ENCODE results near the gene BLOC1S3. TPM values are rescaled to one million over a fixed set of nuclear protein-coding genes. Genes with fewer than 3 reads are reported as not detected.

BLOC1S3 gene
- total and polyA plus RNA-seq, 2 of the 13 experiments (the other 11 are each of a cell fraction or from before 2014, with no cell fraction given): 4.3 to 4.8 TPM

DNA sequence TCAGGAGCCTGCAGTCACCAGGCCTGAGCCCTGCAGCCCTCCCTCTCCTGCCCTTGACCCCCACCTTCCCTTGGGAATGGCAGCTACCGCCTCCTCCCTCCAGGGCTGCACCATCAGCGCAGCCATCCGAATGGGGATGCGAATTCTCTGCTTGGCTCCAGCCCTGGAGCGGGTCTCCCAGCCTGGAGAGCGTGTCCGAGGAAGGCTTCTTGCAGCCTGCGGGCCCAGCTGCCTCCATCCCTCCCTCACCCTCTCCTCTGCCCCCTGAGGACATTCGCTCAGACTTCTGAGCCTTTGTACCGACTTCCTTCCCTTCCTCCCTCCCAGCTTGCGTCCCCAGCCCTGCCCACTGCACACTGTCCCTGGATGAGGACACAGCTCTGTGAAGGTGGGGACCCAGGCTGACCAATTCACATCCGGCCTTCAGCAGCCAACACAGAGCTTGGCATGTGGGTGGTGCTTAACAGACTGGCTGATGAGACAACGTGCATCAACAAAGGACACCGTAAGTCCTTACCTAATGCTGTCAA is 11.8 kb upstream of the BLOC1S3 start (continued):
- TF ChIP-seq MED1 (CRISPR knock-in tag; IDR thresholded peaks at IDR 0.05) (peak; percentile 47; the same call in 1 of the 2 replicates), POLR2AphosphoS2 (IDR thresholded peaks at IDR 0.05; ENCODE audit: low read depth, low read length) (no peak), CBX1 (IDR thresholded peaks at IDR 0.05; ENCODE audit: low read depth) (no peak), MLLT10 (CRISPR knock-in tag; IDR thresholded peaks at IDR 0.05) (no peak), TCF7 (IDR thresholded peaks at IDR 0.05; ENCODE audit: low read depth) (no peak), SIN3B (IDR thresholded peaks at IDR 0.05; ENCODE audit: low read length) (no peak), LCORL (IDR thresholded peaks at IDR 0.05) (no peak), LCORL (CRISPR knock-in tag; IDR thresholded peaks at IDR 0.05) (no peak), FOXO1 (CRISPR knock-in tag; IDR thresholded peaks at IDR 0.05) (no peak), SRY (CRISPR knock-in tag; IDR thresholded peaks at IDR 0.05) (no peak), NFRKB (IDR thresholded peaks at IDR 0.05) (no peak), ARNT (IDR thresholded peaks at IDR 0.05) (no peak), ZNF232 (CRISPR knock-in tag; IDR thresholded peaks at IDR 0.05; ENCODE audit: borderline replicate concordance) (no peak), ZNF891 (CRISPR knock-in tag; IDR thresholded peaks at IDR 0.05) (no peak), NCOA2 (CRISPR knock-in tag; IDR thresholded peaks at IDR 0.05) (no peak), ZMYM3 (CRISPR knock-in tag; IDR thresholded peaks at IDR 0.05) (no peak), ZFP37 (CRISPR knock-in tag; IDR thresholded peaks at IDR 0.05; ENCODE audit: borderline replicate concordance) (no peak), RARA (CRISPR knock-in tag; IDR thresholded peaks at IDR 0.05) (peak; percentile 16; the same call in 1 of the 2 replicates), RFXANK (CRISPR knock-in tag; IDR thresholded peaks at IDR 0.05) (no peak), MBD4 (IDR thresholded peaks at IDR 0.05; ENCODE audit: borderline replicate concordance, low read length) (no peak), ZNF33A (CRISPR knock-in tag; IDR thresholded peaks at IDR 0.05; ENCODE audit: borderline replicate concordance) (no peak), ZNF773 (CRISPR knock-in tag; IDR thresholded peaks at IDR 0.05; ENCODE audit: borderline replicate concordance) (no peak), SP4 (CRISPR knock-in tag; IDR thresholded peaks at IDR 0.05) (no peak), KAT7 (CRISPR knock-in tag; IDR thresholded peaks at IDR 0.05; ENCODE audit: borderline replicate concordance) (no peak), ZNF766 (CRISPR knock-in tag; IDR thresholded peaks at IDR 0.05; ENCODE audit: borderline replicate concordance) (no peak), CHD2 (IDR thresholded peaks at IDR 0.05; ENCODE audit: low read depth, low read length) (no peak), REXO4 (CRISPR knock-in tag; IDR thresholded peaks at IDR 0.05; ENCODE audit: borderline replicate concordance) (no peak), PHB2 (IDR thresholded peaks at IDR 0.05; ENCODE audit: partially characterized antibody) (no peak), CENPX (CRISPR knock-in tag; IDR thresholded peaks at IDR 0.05) (no peak), MAF1 (CRISPR knock-in tag; IDR thresholded peaks at IDR 0.05; ENCODE audit: borderline replicate concordance) (no peak), RFX5 (IDR thresholded peaks at IDR 0.05; ENCODE audit: low read depth, low read length) (no peak), DPF2 (CRISPR knock-in tag; IDR thresholded peaks at IDR 0.05; ENCODE audit: borderline replicate concordance, low read depth) (no peak), HOXD1 (CRISPR knock-in tag; IDR thresholded peaks at IDR 0.05) (no peak), ZNF3 (CRISPR knock-in tag; IDR thresholded peaks at IDR 0.05) (no peak), ZNF784 (CRISPR knock-in tag; IDR thresholded peaks at IDR 0.05; ENCODE audit: borderline replicate concordance) (no peak), YY1 (IDR thresholded peaks at IDR 0.05; ENCODE audit: insufficient read depth, insufficient replicate concordance, low read depth, low read length) (no peak)
- TF ChIP-seq, protein P1, sequence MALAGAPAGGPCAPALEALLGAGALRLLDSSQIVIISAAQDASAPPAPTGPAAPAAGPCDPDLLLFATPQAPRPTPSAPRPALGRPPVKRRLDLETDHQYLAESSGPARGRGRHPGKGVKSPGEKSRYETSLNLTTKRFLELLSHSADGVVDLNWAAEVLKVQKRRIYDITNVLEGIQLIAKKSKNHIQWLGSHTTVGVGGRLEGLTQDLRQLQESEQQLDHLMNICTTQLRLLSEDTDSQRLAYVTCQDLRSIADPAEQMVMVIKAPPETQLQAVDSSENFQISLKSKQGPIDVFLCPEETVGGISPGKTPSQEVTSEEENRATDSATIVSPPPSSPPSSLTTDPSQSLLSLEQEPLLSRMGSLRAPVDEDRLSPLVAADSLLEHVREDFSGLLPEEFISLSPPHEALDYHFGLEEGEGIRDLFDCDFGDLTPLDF (CRISPR knock-in tag; IDR thresholded peaks at IDR 0.05): no peak

Measured in HepG2 (cell line).